PC-9 (cell line): ENCODE data around the gene LGALS8. TPM values are rescaled to one million over a fixed set of nuclear protein-coding genes. Genes with fewer than 3 reads are reported as not detected.

ENCODE experiments used
- BruUV-seq: library from RNA; stranded (reverse); fragments of 400-500 nt; replicated peaks from 2 replicates; lab custom pipeline; 2021; lab: Mats Ljungman, UMichigan
- CTCF ChIA-PET: fragments of 300-600 bp; sonication (Branson Sonifier 250); formaldehyde crosslinking; loops from one replicate; lab custom pipeline; 2022; ENCODE audit warnings: antibody characterized with exemption; lab: Charles Lee
- POLR2A ChIA-PET: fragments of 300-600 bp; sonication (Branson Sonifier 250); formaldehyde crosslinking; loops from one replicate; lab custom pipeline; 2022; ENCODE audit warnings: antibody characterized with exemption; ENCODE audit not compliant: unreplicated experiment; lab: Charles Lee
- DNase-seq, 2 experiments: peaks; one replicate each; pipeline versions ENCODE4 v3.0.0 to v3.0.0-alpha.2; 2015 to 2022; ENCODE audit warnings: mixed read lengths in 1 of 2
- H2AFZ ChIP-seq: fragments of 200-600 bp; sonication (generic); 2 replicates; pipeline ENCODE4 v1.8.1; 2017; ENCODE audit warnings: antibody characterized with exemption
- H3F3A ChIP-seq: fragments of 200-600 bp; sonication (generic); 2 replicates; pipeline ENCODE4 v1.8.1; 2017; ENCODE audit warnings: antibody characterized with exemption, mild to moderate bottlenecking, low read depth; ENCODE audit not compliant: insufficient read depth
- H3K27ac ChIP-seq: fragments of 200-600 bp; sonication (generic); 2 replicates; pipeline ENCODE4 v1.6.1; 2016; ENCODE audit warnings: mixed run types
- H3K27me3 ChIP-seq: fragments of 200-600 bp; sonication (generic); 2 replicates; pipeline ENCODE4 v1.6.1; 2016; ENCODE audit warnings: low read depth, mixed run types; ENCODE audit not compliant: insufficient read depth
- H3K36me3 ChIP-seq: fragments of 200-600 bp; sonication (generic); 2 replicates; pipeline ENCODE4 v1.6.1; 2016; ENCODE audit warnings: low read depth, mixed run types
- H3K4me1 ChIP-seq: fragments of 200-600 bp; sonication (generic); replicated peaks from 2 replicates; pipeline ENCODE4 v1.6.1; 2016; ENCODE audit warnings: mixed run types; ENCODE audit not compliant: insufficient read depth
- H3K4me2 ChIP-seq: fragments of 200-600 bp; sonication (generic); 2 replicates; pipeline ENCODE4 v1.6.1; 2017; ENCODE audit warnings: mixed run types
- H3K4me3 ChIP-seq: fragments of 200-600 bp; sonication (generic); 2 replicates; pipeline ENCODE4 v1.6.1; 2016; ENCODE audit warnings: mixed run types
- H3K79me2 ChIP-seq: fragments of 200-600 bp; sonication (generic); 2 replicates; pipeline ENCODE4 v1.6.1; 2017; ENCODE audit warnings: low read depth, mixed run types
- H3K9me2 ChIP-seq: fragments of 200-600 bp; sonication (generic); 2 replicates; pipeline ENCODE4 v1.8.1; 2017; ENCODE audit warnings: mild to moderate bottlenecking; ENCODE audit not compliant: insufficient read depth
- H3K9me3 ChIP-seq: fragments of 200-600 bp; sonication (generic); 2 replicates; pipeline ENCODE4 v1.8.1; 2016; ENCODE audit warnings: low read depth; ENCODE audit not compliant: insufficient read depth
- H4K20me1 ChIP-seq: fragments of 200-600 bp; sonication (generic); 2 replicates; pipeline ENCODE4 v1.8.1; 2017; ENCODE audit not compliant: insufficient read depth
- CTCF ChIP-seq: fragments of 200-600 bp; sonication (generic); conservative IDR thresholded peaks from 2 replicates; pipeline ENCODE4 v1.6.1; 2017; ENCODE audit warnings: mixed run types, antibody characterized with exemption, mild to moderate bottlenecking, moderate library complexity
- EZH2 ChIP-seq: fragments of 200-600 bp; sonication (generic); IDR thresholded peaks from 2 replicates; pipeline ENCODE4 v1.8.0; 2017; ENCODE audit warnings: antibody characterized with exemption, low read depth
- intact Hi-C: fragments of 100-400 bp; cut with micrococcal nuclease; formaldehyde crosslinking; loops from one replicate; pipeline ENCODE4 v1.10.0; 2022; ENCODE audit not compliant: unreplicated experiment
- total RNA-seq: library from RNA; stranded (reverse); gene quantifications from 2 replicates; pipeline ENCODE4 v1.2.3, GENCODE V29; 2021

LGALS8 gene
- total RNA-seq, 1 experiment from 2014 or later = 59.2 TPM

- no peak for TF ChIP-seq CTCF
- TF ChIP-seq EZH2 = no peak
- H2AFZ ChIP-seq = no peak overlapping the region
- peaks cover 35% of the 10 kb centered on the region for H3K79me2 ChIP-seq
- no peaks in the 10 kb centered on the region for H3K9me2 ChIP-seq
- peaks cover 46% of the 10 kb centered on the region for H3K4me1 ChIP-seq
- intact Hi-C loops = no loop called here
- no peak overlapping the region for H3K27ac ChIP-seq
- POLR2A ChIA-PET = interaction anchor here (0.9 kb wide), 1 partner anchor 392 kb away, joined by 5 read pairs; no protein-coding TSS in a partner anchor
- H3K4me3 ChIP-seq = no peak overlapping the region
- no peak for DNase-seq
- peaks cover 25% of the 10 kb centered on the region for H3K36me3 ChIP-seq
- no peaks in the 10 kb centered on the region for H3K9me3 ChIP-seq
- CTCF ChIA-PET = no interaction called here
- no peak overlapping the region for H3K4me2 ChIP-seq
- no TSS peak for BruUV-seq
- peaks cover 33% of the 10 kb centered on the region for H3F3A ChIP-seq
- H3K27me3 ChIP-seq = no peaks in the 10 kb centered on the region
- H4K20me1 ChIP-seq = no peaks in the 10 kb centered on the region; the same call in 1 of the 2 replicates
Measured at GRCh38 chr1:236535190-236535589, 11.4 kb downstream of the LGALS8 start.

GRCh38 chr1:236535662-236536161, 11.9 kb downstream of the LGALS8 start:
- Histone ChIP-seq H3K79me2 (peaks cover 35% of the 10 kb centered on the region), H3K27ac (no peak overlapping the region), H3F3A (peaks cover 28% of the 10 kb centered on the region), H4K20me1 (no peaks in the 10 kb centered on the region; the same call in 1 of the 2 replicates), H3K4me1 (peaks cover 41% of the 10 kb centered on the region), H3K4me2 (no peak overlapping the region), H3K27me3 (no peaks in the 10 kb centered on the region), H3K9me2 (no peaks in the 10 kb centered on the region), H2AFZ (no peak overlapping the region), H3K9me3 (no peaks in the 10 kb centered on the region), H3K4me3 (no peak overlapping the region), H3K36me3 (peaks cover 28% of the 10 kb centered on the region)
- no peak for TF ChIP-seq EZH2
- no peak for TF ChIP-seq CTCF
- ChIA-PET CTCF (interaction anchor here (0.7 kb wide), 1 partner anchor 152 kb away, joined by 3 read pairs; no protein-coding TSS in a partner anchor), POLR2A (interaction anchor here (0.6 to 0.9 kb wide), 2 partner anchors 392 to 511 kb away, joined by 4 to 5 read pairs; no protein-coding TSS in a partner anchor)
- no TSS peak for BruUV-seq
- intact Hi-C loops = loop anchor here (1.0 kb wide), 1 partner anchor 426 kb away; no protein-coding TSS in a partner anchor
- no peak for DNase-seq

- no TSS peak for BruUV-seq
- Histone ChIP-seq H3K4me2 (no peak overlapping the region), H3K4me3 (no peak overlapping the region), H3K27ac (no peak overlapping the region), H3K9me3 (no peaks in the 10 kb centered on the region), H3K79me2 (peaks cover 35% of the 10 kb centered on the region), H3K27me3 (no peaks in the 10 kb centered on the region), H3K4me1 (peaks cover 32% of the 10 kb centered on the region), H4K20me1 (no peaks in the 10 kb centered on the region; the same call in 1 of the 2 replicates), H3K36me3 (peaks cover 35% of the 10 kb centered on the region), H3K9me2 (no peaks in the 10 kb centered on the region), H3F3A (peaks cover 25% of the 10 kb centered on the region), H2AFZ (no peak overlapping the region)
- POLR2A ChIA-PET = interaction anchor here (0.6 kb wide), 1 partner anchor 323 kb away, joined by 5 read pairs; no protein-coding TSS in a partner anchor
- TF ChIP-seq CTCF = no peak
- no peak for TF ChIP-seq EZH2
- CTCF ChIA-PET = no interaction called here
- no peak for DNase-seq
- intact Hi-C loops = loop anchor here (1.0 kb wide), 1 partner anchor 427 kb away; no protein-coding TSS in a partner anchor
Measured at GRCh38 chr1:236536540-236536939, 12.8 kb downstream of the LGALS8 start.
